ENCODE data around the gene MYO1F. TPM values are rescaled to one million over a fixed set of nuclear protein-coding genes. Genes with fewer than 3 reads are reported as not detected.
"Not testable (repeated sequence)": the region's sequence is repeated elsewhere in the genome, so short reads cannot be mapped to it uniquely, and the experiment has no call there.

The MYO1F gene
- total RNA-seq = 33.0 and 37.9 TPM in 2 replicates

- H3K4me1 Mint-ChIP-seq = peaks cover 54% of the 10 kb centered on the region
- H3K4me3 Mint-ChIP-seq = peak within 1 kb of the TSS; percentile 96
- H3K27me3 Mint-ChIP-seq = peaks cover 4% of the 10 kb centered on the region
- H3K36me3 Mint-ChIP-seq (ENCODE audit: low read depth) = peaks cover 21% of the 10 kb centered on the region
- DNase-seq = peak; percentile 76
- H3K9me3 Mint-ChIP-seq = peaks cover 16% of the 10 kb centered on the region
- intact Hi-C loops (cut with micrococcal nuclease) = loop anchor here (2.0 to 10.0 kb wide), 3 partner anchors 60 to 225 kb away; partner anchors contain the start of gene HNRNPM
- H3K27ac Mint-ChIP-seq = peak within 1 kb of the TSS; percentile 91
Measured at GRCh38 chr19:8577247-8577646, at the start of gene MYO1F. Gene MYO1F, minus strand, starts transcription at chr19:8577442. Its CDS starts 133 bp downstream, at chr19:8577309.

GRCh38 chr19:8626842-8627241, 49.6 kb upstream of the MYO1F start:
- no peaks in the 10 kb centered on the region for H3K4me1 Mint-ChIP-seq
- no peaks in the 10 kb centered on the region for H3K27me3 Mint-ChIP-seq
- no peak overlapping the region for H3K27ac Mint-ChIP-seq
- no peaks in the 10 kb centered on the region for H3K9me3 Mint-ChIP-seq
- intact Hi-C loops (cut with micrococcal nuclease) = no loop called here
- no peaks in the 10 kb centered on the region for H3K36me3 Mint-ChIP-seq (ENCODE audit: low read depth)
- DNase-seq = no peak
- no peak overlapping the region for H3K4me3 Mint-ChIP-seq

GRCh38 chr19:8622886-8623285, 45.6 kb upstream of the MYO1F start:
- DNase-seq; H3K27ac Mint-ChIP-seq; H3K36me3 Mint-ChIP-seq (ENCODE audit: low read depth); H3K4me3 Mint-ChIP-seq; H3K9me3 Mint-ChIP-seq; H3K27me3 Mint-ChIP-seq; intact Hi-C loops (cut with micrococcal nuclease); H3K4me1 Mint-ChIP-seq: not testable (repeated sequence)

GRCh38 chr19:8618751-8619150, 41.5 kb upstream of the MYO1F start:
- intact Hi-C loops (cut with micrococcal nuclease) = no loop called here
- H3K36me3 Mint-ChIP-seq (ENCODE audit: low read depth) = no peaks in the 10 kb centered on the region
- DNase-seq = no peak
- H3K27me3 Mint-ChIP-seq = peaks cover 2% of the 10 kb centered on the region
- no peak overlapping the region for H3K4me3 Mint-ChIP-seq
- no peak overlapping the region for H3K27ac Mint-ChIP-seq
- no peaks in the 10 kb centered on the region for H3K9me3 Mint-ChIP-seq
- H3K4me1 Mint-ChIP-seq = no peaks in the 10 kb centered on the region

GRCh38 chr19:8617984-8618383, 40.7 kb upstream of the MYO1F start:
- no peak overlapping the region for H3K27ac Mint-ChIP-seq
- no peak overlapping the region for H3K4me3 Mint-ChIP-seq
- H3K4me1 Mint-ChIP-seq = no peaks in the 10 kb centered on the region
- no peaks in the 10 kb centered on the region for H3K36me3 Mint-ChIP-seq (ENCODE audit: low read depth)
- peaks cover 4% of the 10 kb centered on the region for H3K27me3 Mint-ChIP-seq
- no peak for DNase-seq
- intact Hi-C loops (cut with micrococcal nuclease) = no loop called here
- H3K9me3 Mint-ChIP-seq = no peaks in the 10 kb centered on the region

GRCh38 chr19:8617325-8617724, 40.1 kb upstream of the MYO1F start:
- H3K27ac Mint-ChIP-seq; H3K4me1 Mint-ChIP-seq; H3K9me3 Mint-ChIP-seq; H3K36me3 Mint-ChIP-seq (ENCODE audit: low read depth); intact Hi-C loops (cut with micrococcal nuclease); H3K27me3 Mint-ChIP-seq; H3K4me3 Mint-ChIP-seq; DNase-seq: not testable (repeated sequence)

- no peak for DNase-seq
- Mint-ChIP-seq H3K9me3 (no peaks in the 10 kb centered on the region), H3K27me3 (peaks cover 5% of the 10 kb centered on the region), H3K27ac (no peak overlapping the region), H3K4me1 (peaks cover 4% of the 10 kb centered on the region), H3K36me3 (ENCODE audit: low read depth) (no peaks in the 10 kb centered on the region), H3K4me3 (no peak overlapping the region)
- intact Hi-C loops (cut with micrococcal nuclease) = no loop called here
Measured at GRCh38 chr19:8616861-8617260, 39.6 kb upstream of the MYO1F start.

- Mint-ChIP-seq H3K27me3 (peaks cover 5% of the 10 kb centered on the region), H3K4me1 (peaks cover 4% of the 10 kb centered on the region), H3K4me3 (no peak overlapping the region), H3K27ac (no peak overlapping the region), H3K36me3 (ENCODE audit: low read depth) (no peaks in the 10 kb centered on the region), H3K9me3 (no peaks in the 10 kb centered on the region)
- DNase-seq = peak; percentile 89
- intact Hi-C loops (cut with micrococcal nuclease) = loop anchor here (1.0 kb wide), 1 partner anchor 78 kb away; no protein-coding TSS in a partner anchor
Measured at GRCh38 chr19:8615813-8616596, 38.8 kb upstream of the MYO1F start.

- Mint-ChIP-seq H3K9me3 (no peaks in the 10 kb centered on the region), H3K4me3 (no peak overlapping the region), H3K27me3 (peaks cover 9% of the 10 kb centered on the region), H3K4me1 (peaks cover 8% of the 10 kb centered on the region), H3K27ac (no peak overlapping the region), H3K36me3 (ENCODE audit: low read depth) (peaks cover 1% of the 10 kb centered on the region)
- no peak for DNase-seq
- intact Hi-C loops (cut with micrococcal nuclease) = loop anchor here (1.0 kb wide), 1 partner anchor 79 kb away; no protein-coding TSS in a partner anchor
Measured at GRCh38 chr19:8615024-8615423, 37.8 kb upstream of the MYO1F start.

GRCh38 chr19:8614455-8614854, 37.2 kb upstream of the MYO1F start:
- intact Hi-C loops (cut with micrococcal nuclease) = no loop called here
- Mint-ChIP-seq H3K4me1 (peaks cover 12% of the 10 kb centered on the region), H3K27me3 (peaks cover 13% of the 10 kb centered on the region), H3K36me3 (ENCODE audit: low read depth) (peaks cover 2% of the 10 kb centered on the region), H3K4me3 (no peak overlapping the region), H3K9me3 (no peaks in the 10 kb centered on the region), H3K27ac (no peak overlapping the region)
- no peak for DNase-seq

GRCh38 chr19:8612807-8613171, 35.5 kb upstream of the MYO1F start:
- intact Hi-C loops (cut with micrococcal nuclease) = no loop called here
- Mint-ChIP-seq H3K27ac (no peak overlapping the region), H3K4me1 (peaks cover 15% of the 10 kb centered on the region), H3K4me3 (no peak overlapping the region), H3K27me3 (peaks cover 21% of the 10 kb centered on the region), H3K9me3 (no peaks in the 10 kb centered on the region), H3K36me3 (ENCODE audit: low read depth) (peaks cover 2% of the 10 kb centered on the region)
- DNase-seq = no peak

- DNase-seq = no peak
- peak overlapping the region; percentile 66 for H3K4me3 Mint-ChIP-seq
- H3K4me1 Mint-ChIP-seq = peaks cover 15% of the 10 kb centered on the region
- no peaks in the 10 kb centered on the region for H3K9me3 Mint-ChIP-seq
- peaks cover 21% of the 10 kb centered on the region for H3K27me3 Mint-ChIP-seq
- H3K27ac Mint-ChIP-seq = no peak overlapping the region
- intact Hi-C loops (cut with micrococcal nuclease) = no loop called here
- peaks cover 2% of the 10 kb centered on the region for H3K36me3 Mint-ChIP-seq (ENCODE audit: low read depth)
Measured at GRCh38 chr19:8611877-8612806, 34.9 kb upstream of the MYO1F start.

GRCh38 chr19:8611391-8611876, 34.2 kb upstream of the MYO1F start:
- DNase-seq = no peak
- H3K4me3 Mint-ChIP-seq = peak overlapping the region; percentile 28
- intact Hi-C loops (cut with micrococcal nuclease) = no loop called here
- H3K36me3 Mint-ChIP-seq (ENCODE audit: low read depth) = peaks cover 2% of the 10 kb centered on the region
- no peak overlapping the region for H3K27ac Mint-ChIP-seq
- peaks cover 21% of the 10 kb centered on the region for H3K27me3 Mint-ChIP-seq
- peaks cover 15% of the 10 kb centered on the region for H3K4me1 Mint-ChIP-seq
- H3K9me3 Mint-ChIP-seq = peaks cover 4% of the 10 kb centered on the region

GRCh38 chr19:8610936-8611300, 33.7 kb upstream of the MYO1F start:
- H3K36me3 Mint-ChIP-seq (ENCODE audit: low read depth) = peaks cover 2% of the 10 kb centered on the region
- H3K9me3 Mint-ChIP-seq = peaks cover 4% of the 10 kb centered on the region
- H3K27me3 Mint-ChIP-seq = peaks cover 21% of the 10 kb centered on the region
- no peak for DNase-seq
- no peak overlapping the region for H3K4me3 Mint-ChIP-seq
- peaks cover 15% of the 10 kb centered on the region for H3K4me1 Mint-ChIP-seq
- intact Hi-C loops (cut with micrococcal nuclease) = no loop called here
- H3K27ac Mint-ChIP-seq = no peak overlapping the region

All from activated CD4-positive, alpha-beta T cell treated with anti-CD3 and anti-CD28 coated beads, Interleukin-2, amount 10 ng/mL, durations not matched to agents 24 days and 14 days (primary cell).